ENCODE measurements around the gene CD244.

CD244 gene

DNA sequence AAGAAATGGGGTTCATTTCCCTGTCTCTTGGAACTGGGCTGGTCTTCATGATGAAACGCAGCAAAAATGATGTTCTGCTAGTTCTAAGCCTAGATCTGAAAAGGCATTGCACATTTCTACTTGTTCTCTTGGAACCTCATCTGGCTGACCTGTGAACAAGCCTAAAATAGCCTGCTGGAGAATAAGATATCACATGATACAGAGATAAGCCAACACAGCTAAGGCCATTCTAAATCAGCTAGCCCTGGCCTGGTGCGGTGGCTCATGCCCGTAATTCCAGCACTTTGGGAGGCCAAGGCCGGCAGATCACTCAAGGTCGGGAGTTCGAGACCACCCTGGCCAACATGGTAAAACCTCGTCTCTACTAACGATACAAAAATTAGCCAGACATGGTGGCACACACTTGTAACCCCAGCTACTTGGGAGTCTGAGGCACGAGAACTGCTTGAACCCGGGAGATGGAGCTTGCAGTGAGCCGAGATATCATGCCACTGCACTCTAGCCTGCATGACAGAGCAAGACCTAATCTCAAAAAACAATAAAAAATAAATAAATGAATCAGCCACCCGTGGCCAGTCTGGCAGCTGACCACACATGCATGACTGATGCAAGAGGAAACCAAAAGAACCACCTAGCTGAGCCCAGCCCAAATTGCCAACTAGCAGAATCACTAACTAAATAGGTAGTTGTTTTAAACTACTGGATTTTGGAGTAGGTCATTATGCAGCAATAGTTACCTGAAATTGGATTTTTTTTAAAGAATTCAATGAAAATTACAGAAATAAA lies 18.0 kb downstream of the CD244 start:
- DNase-seq (ENCODE audit: low read depth) = peak; percentile 22

DNA sequence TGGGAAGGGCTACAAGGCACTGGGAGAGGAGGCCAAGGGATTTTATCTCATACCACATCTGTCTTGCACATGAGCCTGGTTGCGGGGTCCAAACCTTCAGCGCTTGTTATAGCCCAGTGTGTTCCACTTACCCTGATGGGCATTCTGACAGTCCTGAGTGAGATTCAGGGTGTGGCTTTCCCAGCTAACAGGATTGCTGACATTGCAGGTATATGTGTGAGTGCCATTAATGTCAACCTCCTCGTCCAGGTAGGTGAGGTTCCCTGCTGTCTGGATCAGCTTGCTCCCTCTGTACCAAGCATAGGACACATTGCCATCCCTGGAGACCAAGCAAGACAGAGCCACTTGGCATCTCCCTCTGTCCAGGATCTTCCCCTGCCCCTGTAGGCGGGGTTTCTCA lies 21.6 kb downstream of the CD244 start:
- no peak for DNase-seq (ENCODE audit: low read depth)

DNA sequence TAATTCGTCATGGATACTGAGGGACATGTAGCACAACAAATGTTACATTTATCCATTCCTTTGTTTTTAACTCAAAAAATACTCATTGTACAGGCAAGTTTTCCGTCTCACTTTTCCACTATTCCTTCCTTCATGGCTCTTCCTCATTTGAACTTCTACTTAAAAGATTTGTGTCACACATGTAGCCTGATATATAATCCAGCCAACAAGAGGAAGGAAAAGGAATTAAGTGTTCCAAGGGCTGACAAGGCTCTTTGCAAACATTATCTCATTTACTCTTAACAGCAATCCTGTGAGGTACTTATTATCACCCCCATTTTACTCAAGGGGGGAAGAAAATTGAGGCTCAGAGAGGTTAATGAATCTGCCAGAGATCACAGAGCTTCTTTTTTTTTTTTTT lies 22.9 kb downstream of the CD244 start:
- DNase-seq (ENCODE audit: low read depth) = no peak

DNA sequence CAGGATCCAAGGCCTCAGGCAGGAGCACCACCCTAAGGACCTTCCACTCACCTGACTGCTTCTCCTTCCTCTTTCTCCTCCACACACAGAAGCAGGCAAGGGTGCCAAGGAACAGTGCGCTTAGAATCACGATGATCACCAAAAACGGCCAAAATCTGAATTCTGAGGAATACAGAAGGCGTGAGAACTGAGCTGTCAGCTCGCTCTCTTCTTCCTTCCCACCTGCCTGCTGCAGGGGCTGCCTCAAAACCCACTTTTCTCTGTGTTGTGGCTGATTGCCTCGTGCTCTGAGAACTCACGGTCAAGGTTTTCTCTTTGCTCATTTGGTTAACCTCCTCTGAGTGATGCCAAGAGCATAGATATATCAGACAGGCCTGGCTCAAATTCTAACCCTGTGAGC lies 23.8 kb downstream of the CD244 start:
- no peak for DNase-seq (ENCODE audit: low read depth)

DNA sequence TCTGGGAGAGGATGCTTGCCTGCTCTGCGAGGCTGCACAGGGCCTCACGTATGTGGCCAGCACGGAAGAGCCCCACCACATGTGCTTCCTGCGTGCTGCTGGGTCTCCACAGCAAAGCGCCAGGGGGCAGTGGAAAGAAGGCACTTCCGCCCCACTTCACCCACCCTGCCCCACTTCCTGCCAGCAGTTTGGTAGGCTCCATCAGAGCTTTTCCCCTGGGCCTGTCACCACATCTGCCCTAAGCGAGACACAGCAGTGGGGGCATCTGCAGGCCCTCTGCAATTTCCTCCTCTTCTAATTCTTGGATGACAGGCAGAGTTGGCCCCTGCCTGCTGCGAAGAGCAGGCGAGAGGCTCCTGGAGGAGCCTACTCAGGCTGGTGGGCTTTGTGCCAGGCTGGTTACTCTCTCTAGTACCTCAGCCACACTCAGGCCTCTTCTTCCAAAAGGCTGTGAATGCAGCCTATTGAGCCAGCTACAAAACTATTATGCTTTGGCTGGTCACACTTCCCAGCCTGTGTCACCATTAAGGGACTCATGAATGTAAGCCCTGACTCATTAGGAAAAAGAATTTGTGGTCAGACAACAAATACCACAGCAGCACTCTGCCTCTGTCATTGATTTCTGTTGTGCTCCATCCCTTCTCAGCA lies 25.0 kb downstream of the CD244 start:
- peak; percentile 40 for DNase-seq (ENCODE audit: low read depth)

DNA sequence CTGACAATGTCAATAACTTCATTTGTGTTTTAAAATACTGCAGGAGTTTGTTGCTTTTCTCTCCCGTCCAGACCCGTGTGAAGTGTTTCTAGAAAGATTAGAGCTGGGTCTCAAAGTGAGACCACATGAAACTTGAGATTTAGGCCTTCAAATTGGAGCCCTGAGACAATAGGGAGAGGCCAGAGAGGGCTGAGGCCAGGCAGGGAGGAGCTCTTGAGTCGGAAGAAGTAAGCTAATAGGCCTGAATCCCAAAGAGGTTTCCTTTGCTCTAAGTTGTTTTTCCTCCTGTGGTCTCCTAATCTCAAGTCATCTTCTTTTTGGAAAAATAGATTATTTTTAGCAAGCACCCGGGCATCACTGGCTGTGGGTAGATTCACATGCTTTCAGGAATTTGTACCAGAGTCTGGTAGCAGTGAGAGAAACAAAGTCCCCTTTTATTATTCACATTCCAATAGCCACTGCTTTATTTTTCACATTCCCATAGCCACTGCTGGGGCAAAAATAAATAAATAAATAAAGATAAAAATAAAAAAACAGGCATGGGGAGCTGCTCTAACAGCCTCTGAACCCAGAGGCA lies 25.6 kb downstream of the CD244 start:
- DNase-seq (ENCODE audit: low read depth) = no peak

DNA sequence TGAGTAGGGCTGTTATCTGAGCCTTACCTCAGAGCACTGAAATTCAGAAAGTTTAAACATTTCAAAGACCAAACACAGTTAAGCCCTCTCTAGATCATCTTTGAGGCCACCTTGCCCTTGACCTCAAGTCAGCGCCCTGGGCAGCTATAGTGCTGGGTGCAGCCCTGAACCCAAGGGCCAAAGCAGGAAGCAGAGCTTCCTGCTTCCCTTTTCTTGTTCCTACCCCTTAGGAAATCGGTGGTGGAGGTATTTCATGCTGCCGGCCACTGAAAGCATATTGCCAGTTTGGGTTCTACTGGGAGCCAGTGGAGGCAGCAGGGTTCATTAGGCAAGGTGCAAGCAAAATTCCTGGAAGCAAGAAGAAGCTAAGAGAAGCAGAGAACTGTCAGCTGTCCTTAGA lies 26.1 kb downstream of the CD244 start:
- DNase-seq (ENCODE audit: low read depth) = no peak

DNA sequence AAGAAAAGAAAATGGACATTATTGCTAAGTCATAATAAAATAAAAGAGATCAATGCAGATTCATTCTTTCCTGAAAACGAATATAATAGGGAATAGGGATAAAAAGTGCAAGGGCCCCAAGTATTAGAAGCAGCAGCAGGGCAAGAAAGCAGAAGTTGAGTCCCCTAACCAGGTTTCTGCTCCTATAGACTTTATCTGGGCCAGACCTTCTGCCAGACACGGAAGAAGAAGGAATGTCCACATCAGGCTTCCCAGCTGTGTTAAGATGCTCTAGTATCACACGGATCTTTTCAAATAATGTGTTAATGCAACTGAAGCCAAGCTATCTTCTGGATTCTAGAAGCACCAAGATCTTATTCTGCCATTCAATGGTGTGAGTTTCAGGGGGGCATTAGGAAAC lies 26.9 kb downstream of the CD244 start:
- no peak for DNase-seq (ENCODE audit: low read depth)

DNA sequence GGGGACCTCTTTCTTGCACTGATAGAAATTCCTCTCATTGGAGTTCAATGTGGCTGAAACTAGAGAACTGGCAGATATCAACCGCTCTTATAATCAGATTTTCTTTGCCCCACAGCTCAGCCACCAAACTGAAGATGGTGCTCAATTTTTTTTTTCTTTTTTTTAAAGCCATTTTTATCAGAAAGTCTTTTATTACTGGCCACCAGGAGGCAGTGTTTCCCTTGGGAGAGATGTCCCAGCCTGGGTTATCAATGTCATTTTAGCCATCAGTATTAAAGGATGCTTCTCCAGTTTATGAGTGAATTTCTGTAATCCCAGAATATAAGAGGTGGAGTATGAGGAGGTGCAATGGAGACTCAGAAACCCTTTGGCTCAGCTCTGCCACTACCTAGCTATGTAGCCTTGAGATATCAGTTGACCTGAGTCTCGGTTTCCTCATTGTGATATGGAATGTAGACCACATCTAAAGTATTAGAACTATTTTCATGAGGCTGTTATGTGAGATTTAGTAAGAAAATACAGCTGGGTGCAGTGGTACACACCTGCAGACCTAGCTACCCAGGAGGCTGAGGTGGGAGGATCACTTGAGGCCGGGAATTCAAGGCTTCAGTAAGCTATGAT lies 27.6 kb downstream of the CD244 start:
- DNase-seq (ENCODE audit: low read depth) = peak; percentile 51

DNA sequence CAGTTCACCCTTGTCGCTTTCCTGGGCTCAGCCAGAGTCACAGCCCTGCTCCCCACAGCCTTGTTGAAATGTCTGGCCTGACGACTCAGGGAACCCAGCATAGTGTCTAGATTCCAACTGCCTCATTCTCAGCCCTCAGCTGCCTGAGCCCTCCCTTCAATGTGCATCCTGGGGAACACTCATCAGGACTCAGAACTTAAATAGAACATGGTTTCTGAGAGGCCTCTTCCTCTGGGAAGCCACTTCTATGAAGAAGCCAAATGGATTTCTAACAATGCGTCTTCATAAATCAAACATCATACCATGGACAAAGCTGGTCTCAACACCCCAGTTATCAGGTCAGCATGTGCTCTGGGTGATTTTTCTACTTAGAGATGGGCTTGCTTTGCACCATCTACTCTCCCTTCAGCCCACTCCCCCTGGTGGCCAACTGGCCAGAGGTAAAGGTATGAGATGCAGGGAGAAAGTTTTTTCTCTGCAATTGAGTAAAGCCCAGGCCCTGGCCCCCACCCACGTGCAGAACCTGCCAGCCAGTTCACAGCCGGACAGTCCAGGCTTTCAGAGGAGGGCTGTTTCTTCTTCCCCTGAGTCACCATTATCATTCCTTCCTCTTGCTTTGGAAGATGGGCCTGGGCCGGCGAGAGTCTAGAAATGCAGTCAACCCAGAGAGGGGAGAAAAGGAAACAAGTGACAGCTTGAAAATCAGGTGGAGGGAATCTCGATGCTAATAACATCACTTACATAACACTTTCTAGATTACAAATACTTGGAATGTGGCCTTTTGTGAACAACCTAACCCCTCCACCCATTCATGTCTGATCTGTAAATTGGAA lies 32.1 kb downstream of the CD244 start:
- peak; percentile 65 for DNase-seq (ENCODE audit: low read depth)

DNA sequence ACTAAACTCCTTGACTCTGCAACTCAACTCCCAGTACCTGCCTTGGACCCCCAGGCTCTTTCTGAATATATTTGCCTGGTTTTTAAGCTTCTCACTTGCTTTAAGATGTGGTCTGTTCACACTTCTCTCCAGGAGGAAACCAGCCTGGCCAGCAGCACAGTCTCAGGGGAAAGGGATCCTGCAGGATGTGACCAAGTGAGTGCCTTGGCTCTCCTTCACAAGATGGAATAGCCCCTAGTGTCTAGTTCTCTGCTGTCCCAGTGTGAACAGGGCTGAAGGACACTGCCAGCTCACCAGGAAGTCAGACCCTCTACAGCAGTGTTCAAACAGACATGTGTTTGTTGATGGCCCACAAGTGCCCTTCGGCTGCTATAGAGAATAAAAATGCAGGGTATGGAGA lies 32.9 kb downstream of the CD244 start:
- no peak for DNase-seq (ENCODE audit: low read depth)

DNA sequence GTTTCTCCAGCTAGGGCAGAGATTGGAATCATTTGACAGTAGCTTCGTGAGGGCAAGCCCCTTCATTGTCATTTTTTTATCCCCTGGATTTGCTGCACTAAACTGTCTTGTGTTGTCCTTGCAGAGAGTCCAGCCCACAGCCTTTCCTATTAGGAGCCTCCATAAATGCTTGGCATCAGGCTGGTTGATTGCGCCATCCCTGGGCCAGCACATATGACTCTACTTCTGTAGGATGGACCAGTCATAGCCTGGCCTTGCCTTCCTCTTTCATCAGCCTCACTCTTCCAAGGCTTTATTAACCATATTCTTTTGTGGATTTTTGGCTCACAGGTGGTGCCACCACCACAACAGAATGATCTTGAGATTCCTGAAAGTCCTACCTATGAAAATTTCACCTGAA lies 35.3 kb downstream of the CD244 start:
- no peak for DNase-seq (ENCODE audit: low read depth)

DNA sequence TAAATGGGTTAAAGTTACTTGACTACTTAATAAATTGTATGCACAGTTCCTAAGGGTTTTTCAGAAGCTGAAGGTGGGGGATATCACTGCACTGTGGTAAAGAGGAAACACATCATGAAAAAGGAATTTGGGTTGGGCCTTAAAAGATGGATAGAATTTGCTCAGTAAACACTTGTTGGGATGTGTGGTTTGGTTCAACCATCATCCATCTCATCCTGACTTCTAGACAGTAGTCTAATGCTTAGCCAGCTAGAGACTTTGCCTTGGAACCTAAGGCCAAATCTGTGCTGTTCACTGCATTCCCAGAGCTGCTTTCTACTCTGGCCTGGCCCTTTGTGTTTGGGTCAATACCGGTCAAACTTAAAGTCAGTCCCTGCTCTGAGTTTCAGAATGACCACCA lies 36.1 kb downstream of the CD244 start:
- peak; percentile 44 for DNase-seq (ENCODE audit: low read depth)

DNA sequence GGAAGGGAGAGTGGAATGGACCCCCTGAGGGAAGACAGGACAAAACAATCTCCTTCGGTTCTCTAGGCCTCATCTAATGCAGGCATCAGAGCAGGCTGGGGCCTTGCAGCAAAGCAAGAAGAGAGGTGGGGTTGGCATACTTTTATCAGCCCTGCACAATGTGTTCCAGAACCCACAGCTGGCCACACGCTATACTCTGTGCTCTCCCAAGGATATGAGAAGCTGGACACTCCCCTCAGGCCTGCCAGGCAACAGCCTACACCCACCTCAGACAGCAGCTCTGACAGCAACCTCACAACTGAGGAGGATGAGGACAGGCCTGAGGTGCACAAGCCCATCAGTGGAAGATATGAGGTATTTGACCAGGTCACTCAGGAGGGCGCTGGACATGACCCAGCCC lies 39.4 kb downstream of the CD244 start:
- no peak for DNase-seq (ENCODE audit: low read depth)

DNA sequence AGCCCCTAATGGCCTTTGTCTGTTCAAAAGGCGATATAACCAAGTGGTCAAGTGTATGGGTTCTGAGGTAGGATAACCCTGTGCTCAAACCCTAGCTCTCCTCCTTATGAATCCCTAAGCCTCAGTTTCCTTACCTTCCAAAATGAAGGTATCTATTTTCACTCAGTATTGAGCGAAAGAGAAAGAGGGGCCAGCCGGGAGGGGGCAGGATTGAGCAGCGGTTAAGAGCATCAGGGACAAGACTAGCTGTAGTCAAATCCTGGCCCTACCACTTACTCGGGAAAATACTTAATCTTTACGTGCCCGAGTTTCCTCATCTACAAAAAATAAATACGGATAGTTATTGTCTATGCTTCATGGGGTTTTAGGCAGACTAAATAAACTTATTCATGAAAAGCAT lies 41.1 kb downstream of the CD244 start:
- peak; percentile 12 for DNase-seq (ENCODE audit: low read depth)

DNA sequence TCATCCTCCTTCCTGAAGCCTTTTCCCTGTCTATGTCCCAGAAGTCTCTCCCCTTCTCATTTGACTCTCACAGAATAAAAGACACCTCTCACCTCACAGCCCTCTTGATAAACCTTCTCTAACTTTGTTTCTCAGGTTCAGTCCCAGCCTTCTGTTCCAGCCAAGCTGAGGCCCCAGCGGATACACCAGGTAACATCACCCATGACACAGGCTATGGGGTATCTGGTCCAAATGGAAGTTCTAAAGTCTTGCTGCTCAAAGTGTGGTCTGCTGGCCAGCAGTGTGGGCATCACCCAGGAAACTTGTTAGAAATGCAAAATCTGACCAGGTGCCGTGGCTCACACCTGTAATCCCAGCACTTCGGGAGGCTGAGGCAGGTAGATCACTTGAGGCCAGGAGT lies 43.5 kb downstream of the CD244 start:
- no peak for DNase-seq (ENCODE audit: low read depth)

DNA sequence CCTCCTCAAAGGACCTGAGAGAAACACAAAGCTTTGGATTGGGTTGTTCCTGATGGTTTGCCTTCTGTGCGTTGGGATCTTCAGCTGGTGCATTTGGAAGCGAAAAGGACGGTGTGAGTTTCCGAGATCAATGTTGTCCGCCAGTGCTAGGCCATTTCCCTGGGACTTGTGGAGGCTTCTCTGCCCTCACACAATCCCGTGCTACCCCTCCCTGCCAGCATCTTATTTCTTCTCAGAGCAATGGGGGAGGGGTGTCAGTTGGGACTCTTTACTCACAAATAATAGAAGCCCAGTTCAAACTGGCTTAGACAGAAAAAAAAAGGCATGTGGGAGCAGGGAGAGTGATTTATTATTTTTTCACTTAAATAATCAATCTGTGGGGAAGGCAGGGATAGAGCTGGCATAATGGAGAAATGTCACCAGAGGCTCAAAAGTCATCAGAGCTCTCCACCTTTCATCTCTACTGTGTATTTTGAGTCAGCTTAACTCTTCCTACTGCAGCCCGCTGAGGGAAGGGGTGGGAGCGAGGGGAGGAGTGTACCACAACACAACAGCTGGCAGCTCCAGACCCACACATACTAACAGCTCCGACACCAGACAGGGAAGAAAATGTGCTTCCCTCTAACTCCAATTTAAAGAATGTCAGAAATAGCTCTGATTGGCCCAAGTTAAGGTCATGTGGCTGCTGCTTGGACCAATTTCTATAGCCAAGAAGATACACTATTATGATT lies 44.3 kb downstream of the CD244 start:
- no peak for DNase-seq (ENCODE audit: low read depth)

DNA sequence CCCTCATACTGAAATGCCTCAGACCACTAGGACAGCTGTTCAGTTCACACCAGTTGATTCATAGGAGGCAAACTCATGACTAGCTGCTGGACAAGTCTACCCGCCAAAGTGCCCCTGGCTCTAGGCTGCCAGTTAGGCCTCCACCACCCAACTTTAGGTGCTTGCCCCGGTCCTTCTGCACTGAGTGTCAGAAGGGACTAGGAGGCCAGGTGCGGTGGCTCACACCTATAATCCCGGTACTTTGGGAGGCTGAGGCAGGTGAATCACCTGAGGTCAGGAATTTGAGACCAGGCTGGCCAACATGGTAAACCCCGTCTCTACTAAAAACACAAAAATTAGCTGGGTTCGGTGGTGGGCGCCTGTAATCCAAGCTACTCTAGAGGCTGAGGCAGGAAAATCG lies 47.8 kb downstream of the CD244 start:
- DNase-seq (ENCODE audit: low read depth) = no peak

DNA sequence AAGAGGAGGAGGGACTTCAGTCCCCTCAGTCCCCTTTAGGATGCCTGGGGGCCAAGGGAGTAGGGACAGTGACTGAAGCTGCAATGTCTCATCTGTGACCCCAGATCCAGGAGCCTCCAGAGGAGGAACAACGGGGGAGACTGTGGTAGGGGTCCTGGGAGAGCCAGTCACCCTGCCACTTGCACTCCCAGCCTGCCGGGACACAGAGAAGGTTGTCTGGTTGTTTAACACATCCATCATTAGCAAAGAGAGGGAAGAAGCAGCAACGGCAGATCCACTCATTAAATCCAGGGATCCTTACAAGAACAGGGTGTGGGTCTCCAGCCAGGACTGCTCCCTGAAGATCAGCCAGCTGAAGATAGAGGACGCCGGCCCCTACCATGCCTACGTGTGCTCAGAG lies 48.4 kb downstream of the CD244 start:
- no peak for DNase-seq (ENCODE audit: low read depth)

DNA sequence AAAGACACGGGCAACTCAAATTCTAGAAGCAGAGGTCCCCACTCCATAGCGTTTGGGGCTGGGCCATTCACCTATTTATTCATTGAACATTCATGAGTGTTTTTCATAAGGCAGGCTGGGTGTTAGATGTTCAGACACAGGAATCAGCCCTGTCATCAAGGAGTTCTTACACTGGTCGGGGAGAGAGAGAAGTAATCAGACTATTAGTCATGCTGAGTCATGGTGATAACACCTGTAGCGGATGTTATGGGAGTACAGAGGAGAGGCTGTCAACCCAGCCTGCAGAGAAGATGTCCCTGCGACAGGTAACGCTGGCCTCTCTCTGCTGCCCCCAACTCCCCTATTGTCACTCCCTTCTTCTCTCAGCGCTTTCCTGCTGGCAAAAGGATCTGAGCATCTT lies 49.5 kb downstream of the CD244 start:
- DNase-seq (ENCODE audit: low read depth) = peak; percentile 32

DNA sequence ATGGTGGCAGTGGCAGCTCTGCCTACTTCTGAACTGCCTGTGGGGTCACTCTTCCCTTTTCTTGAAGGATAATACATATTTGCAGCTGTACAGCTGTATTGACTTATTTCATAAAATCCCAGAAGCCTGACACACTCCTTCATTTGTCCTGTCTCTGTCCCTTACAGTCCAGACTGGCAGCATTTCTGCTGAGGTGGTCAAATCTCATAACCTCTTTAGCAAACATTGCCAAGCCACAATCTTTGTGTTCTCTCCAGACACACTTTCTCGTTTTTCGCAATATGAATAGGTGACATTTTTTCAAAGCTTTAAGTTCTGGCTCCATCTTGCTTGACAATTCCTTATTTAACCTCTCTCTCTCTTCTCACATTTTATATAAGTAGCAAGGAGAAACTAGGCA lies 51.5 kb downstream of the CD244 start:
- no peak for DNase-seq (ENCODE audit: low read depth)

DNA sequence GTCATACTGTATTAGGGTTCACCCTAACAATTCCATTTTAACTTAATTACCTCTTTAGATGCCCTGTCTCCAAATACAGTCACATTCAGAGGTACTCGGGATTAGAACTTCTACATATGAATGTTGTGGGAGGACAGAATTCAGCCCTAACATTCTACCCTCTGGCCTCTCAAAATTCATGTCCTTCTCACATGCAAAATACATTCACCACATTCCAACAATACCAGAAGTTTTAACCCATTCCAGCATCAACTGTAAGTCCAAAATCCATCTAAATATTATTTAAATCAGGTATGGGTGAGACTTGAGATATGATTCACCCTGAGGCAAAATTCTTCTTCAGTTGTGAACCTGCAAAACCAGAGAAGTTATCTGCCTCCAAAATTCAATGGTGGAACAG lies 52.2 kb downstream of the CD244 start:
- no peak for DNase-seq (ENCODE audit: low read depth)

Data from ELR (cell line).